ENCODE results near the gene GIT1.

DNA sequence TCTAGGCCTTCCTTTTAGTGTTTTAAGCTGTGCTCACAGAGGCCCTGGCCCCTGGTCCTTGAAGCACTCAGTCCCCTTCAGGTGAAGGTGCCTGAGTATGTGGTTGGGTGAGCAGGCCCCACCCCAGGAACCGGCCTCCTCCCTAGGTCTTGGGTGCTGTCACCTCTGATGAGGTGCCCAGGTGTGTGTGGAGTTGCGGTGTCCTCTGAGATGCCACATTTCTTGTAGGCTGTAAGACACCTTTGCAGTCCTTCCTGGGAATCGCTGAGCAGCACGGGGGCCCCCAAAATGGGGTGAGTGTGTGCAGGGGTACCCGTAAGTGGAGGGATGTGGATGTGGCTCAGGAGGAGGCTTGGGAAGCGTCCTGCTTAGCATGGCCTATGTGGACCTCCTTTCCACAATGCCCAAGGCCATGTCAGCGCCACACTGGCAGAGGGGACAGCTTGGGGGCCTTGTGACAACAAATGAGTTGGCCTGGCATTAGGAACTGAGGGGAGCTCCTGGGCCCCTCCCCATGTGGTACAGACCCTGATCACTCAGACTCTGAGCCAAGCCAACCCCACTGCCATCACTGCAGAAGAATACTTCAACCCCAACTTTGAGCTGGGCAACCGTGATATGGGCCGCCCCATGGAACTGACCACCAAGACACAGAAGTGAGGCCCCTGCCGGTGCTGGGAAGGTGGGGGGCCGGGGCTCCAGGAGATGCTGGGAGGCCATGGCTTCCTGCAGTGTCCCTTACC is 22.1 kb upstream of the GIT1 start:
- TF ChIP-seq, protein P1, sequence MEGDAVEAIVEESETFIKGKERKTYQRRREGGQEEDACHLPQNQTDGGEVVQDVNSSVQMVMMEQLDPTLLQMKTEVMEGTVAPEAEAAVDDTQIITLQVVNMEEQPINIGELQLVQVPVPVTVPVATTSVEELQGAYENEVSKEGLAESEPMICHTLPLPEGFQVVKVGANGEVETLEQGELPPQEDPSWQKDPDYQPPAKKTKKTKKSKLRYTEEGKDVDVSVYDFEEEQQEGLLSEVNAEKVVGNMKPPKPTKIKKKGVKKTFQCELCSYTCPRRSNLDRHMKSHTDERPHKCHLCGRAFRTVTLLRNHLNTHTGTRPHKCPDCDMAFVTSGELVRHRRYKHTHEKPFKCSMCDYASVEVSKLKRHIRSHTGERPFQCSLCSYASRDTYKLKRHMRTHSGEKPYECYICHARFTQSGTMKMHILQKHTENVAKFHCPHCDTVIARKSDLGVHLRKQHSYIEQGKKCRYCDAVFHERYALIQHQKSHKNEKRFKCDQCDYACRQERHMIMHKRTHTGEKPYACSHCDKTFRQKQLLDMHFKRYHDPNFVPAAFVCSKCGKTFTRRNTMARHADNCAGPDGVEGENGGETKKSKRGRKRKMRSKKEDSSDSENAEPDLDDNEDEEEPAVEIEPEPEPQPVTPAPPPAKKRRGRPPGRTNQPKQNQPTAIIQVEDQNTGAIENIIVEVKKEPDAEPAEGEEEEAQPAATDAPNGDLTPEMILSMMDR (conservative IDR thresholded peaks at IDR 0.05; ENCODE audit: low read depth, low read length): no peak
- no peak for TF ChIP-seq EZH2 (IDR thresholded peaks at IDR 0.05; ENCODE audit: low read length, unreplicated experiment)
- no peak for TF ChIP-seq EZH2phosphoT487 (IDR thresholded peaks at IDR 0.05; ENCODE audit: borderline replicate concordance, low read length)
